WTC11 (cell line): ENCODE measurements around the gene ST8SIA1. TPM values are rescaled to one million over a fixed set of nuclear protein-coding genes. Genes with fewer than 3 reads are reported as not detected.

ENCODE experiments used
- ATAC-seq: fragments of 200-7000 bp; cut with Tn5 transposase; 2 replicates; pipeline ENCODE4 v1.10.0; 2021; ENCODE audit warnings: mild to moderate bottlenecking, moderate library complexity
- CTCF ChIA-PET: fragments of 300-600 bp; sonication (Branson Sonifier 250); formaldehyde crosslinking; loops from one replicate; lab custom pipeline; 2021; ENCODE audit warnings: antibody characterized with exemption; lab: Charles Lee
- POLR2A ChIA-PET: fragments of 350-600 bp; sonication (Branson Sonifier 250); formaldehyde crosslinking; loops from one replicate; lab custom pipeline; 2021; ENCODE audit warnings: antibody characterized with exemption; lab: Charles Lee
- DNase-seq: peaks from one replicate; pipeline ENCODE4 v3.0.0; 2021; ENCODE audit warnings: low spot score
- H3K27ac Mint-ChIP-seq: 2 replicates; pipeline ENCODE4 v1.8.0; 2021; ENCODE audit warnings: mixed read lengths
- H3K27me3 Mint-ChIP-seq: 2 replicates; pipeline ENCODE4 v1.8.0; 2021; ENCODE audit warnings: low read depth, mild to moderate bottlenecking, moderate library complexity, mixed read lengths
- H3K36me3 Mint-ChIP-seq: 2 replicates; pipeline ENCODE4 v1.8.0; 2021; ENCODE audit warnings: mixed read lengths
- H3K4me1 Mint-ChIP-seq: 2 replicates; pipeline ENCODE4 v1.8.0; 2022; ENCODE audit warnings: mixed read lengths
- H3K4me3 Mint-ChIP-seq: 2 replicates; pipeline ENCODE4 v1.8.0; 2021; ENCODE audit warnings: mild to moderate bottlenecking, moderate library complexity, mixed read lengths
- H3K9me3 Mint-ChIP-seq: 2 replicates; pipeline ENCODE4 v1.8.0; 2021; ENCODE audit warnings: mixed read lengths
- ATF3 ChIP-seq: sonication (generic); formaldehyde crosslinking; conservative IDR thresholded peaks from 2 replicates; pipeline ENCODE4 v1.8.1; 2022; ENCODE audit warnings: mild to moderate bottlenecking, missing genetic modification reagents
- CREB1 ChIP-seq: sonication (generic); formaldehyde crosslinking; IDR thresholded peaks from 2 replicates; pipeline ENCODE4 v1.8.0; 2023; ENCODE audit warnings: mild to moderate bottlenecking, missing genetic modification reagents
- CREM ChIP-seq: sonication (generic); formaldehyde crosslinking; IDR thresholded peaks from 2 replicates; pipeline ENCODE4 v1.8.1; 2022; ENCODE audit warnings: mild to moderate bottlenecking, missing genetic modification reagents, moderate library complexity
- ESRRA ChIP-seq: sonication (generic); formaldehyde crosslinking; IDR thresholded peaks from 2 replicates; pipeline ENCODE4 v1.8.1; 2022; ENCODE audit warnings: mild to moderate bottlenecking, missing genetic modification reagents, borderline replicate concordance
- FOXK1 ChIP-seq: sonication (generic); formaldehyde crosslinking; IDR thresholded peaks from 2 replicates; pipeline ENCODE4 v1.8.0; 2022; ENCODE audit warnings: mild to moderate bottlenecking, moderate library complexity, missing genetic modification reagents
- GRHL2 ChIP-seq: fragments of 250-450 bp; sonication (Bioruptor Pico); IDR thresholded peaks from 2 replicates; pipeline ENCODE4 v1.8.0; 2022; ENCODE audit warnings: mild to moderate bottlenecking, moderate library complexity; ENCODE audit not compliant: insufficient replicate concordance, severe bottlenecking
- HMGA2 ChIP-seq: fragments of 250-450 bp; sonication (Bioruptor Pico); IDR thresholded peaks from 2 replicates; pipeline ENCODE4 v1.4.0; 2021; ENCODE audit warnings: mild to moderate bottlenecking, moderate library complexity
- NFE2L1 ChIP-seq: sonication (generic); formaldehyde crosslinking; IDR thresholded peaks from 2 replicates; pipeline ENCODE4 v1.8.1; 2023; ENCODE audit warnings: missing genetic modification reagents
- NR3C1 ChIP-seq: sonication (generic); formaldehyde crosslinking; conservative IDR thresholded peaks from 2 replicates; pipeline ENCODE4 v1.8.1; 2023; ENCODE audit warnings: low read depth, mild to moderate bottlenecking, missing genetic modification reagents
- RELA ChIP-seq: sonication (generic); formaldehyde crosslinking; IDR thresholded peaks from 2 replicates; pipeline ENCODE4 v1.8.1; 2022; ENCODE audit warnings: missing genetic modification reagents, mild to moderate bottlenecking, borderline replicate concordance
- RORB ChIP-seq: fragments of 250-450 bp; sonication (Bioruptor Pico); IDR thresholded peaks from 2 replicates; pipeline ENCODE4 v1.9.0; 2021; ENCODE audit warnings: mild to moderate bottlenecking
- TP53 ChIP-seq: sonication (generic); formaldehyde crosslinking; IDR thresholded peaks from 2 replicates; pipeline ENCODE4 v1.8.1; 2023; ENCODE audit warnings: mild to moderate bottlenecking, missing genetic modification reagents
- ZNF263 ChIP-seq: sonication (generic); formaldehyde crosslinking; IDR thresholded peaks from 2 replicates; pipeline ENCODE4 v1.8.1; 2022; ENCODE audit warnings: low read depth, mild to moderate bottlenecking, moderate library complexity, missing genetic modification reagents
- ZNF416 ChIP-seq: fragments of 250-450 bp; sonication (Bioruptor Pico); IDR thresholded peaks from 2 replicates; pipeline ENCODE4 v1.9.0; 2021; ENCODE audit warnings: mild to moderate bottlenecking, inconsistent platforms
- ZNF512 ChIP-seq: sonication (generic); formaldehyde crosslinking; IDR thresholded peaks from 2 replicates; pipeline ENCODE4 v1.8.1; 2022; ENCODE audit warnings: missing genetic modification reagents, borderline replicate concordance
- total RNA-seq: library from RNA; stranded (reverse); gene quantifications from 3 replicates; pipeline ENCODE4 v1.2.3, GENCODE V29; 2021
- TF ChIP-seq, protein P1 (sequence below): sonication (generic); formaldehyde crosslinking; conservative IDR thresholded peaks from 2 replicates; pipeline ENCODE4 v1.8.1; 2023; ENCODE audit warnings: mild to moderate bottlenecking, low read depth, missing genetic modification reagents, moderate library complexity
- TF ChIP-seq, protein P2 (sequence below): sonication (generic); formaldehyde crosslinking; IDR thresholded peaks from 2 replicates; pipeline ENCODE4 v1.8.0; 2023; ENCODE audit warnings: missing genetic modification reagents, mild to moderate bottlenecking, borderline replicate concordance

The ST8SIA1 gene
- total RNA-seq, 1 experiment from 2014 or later: 2.3 TPM

DNA sequence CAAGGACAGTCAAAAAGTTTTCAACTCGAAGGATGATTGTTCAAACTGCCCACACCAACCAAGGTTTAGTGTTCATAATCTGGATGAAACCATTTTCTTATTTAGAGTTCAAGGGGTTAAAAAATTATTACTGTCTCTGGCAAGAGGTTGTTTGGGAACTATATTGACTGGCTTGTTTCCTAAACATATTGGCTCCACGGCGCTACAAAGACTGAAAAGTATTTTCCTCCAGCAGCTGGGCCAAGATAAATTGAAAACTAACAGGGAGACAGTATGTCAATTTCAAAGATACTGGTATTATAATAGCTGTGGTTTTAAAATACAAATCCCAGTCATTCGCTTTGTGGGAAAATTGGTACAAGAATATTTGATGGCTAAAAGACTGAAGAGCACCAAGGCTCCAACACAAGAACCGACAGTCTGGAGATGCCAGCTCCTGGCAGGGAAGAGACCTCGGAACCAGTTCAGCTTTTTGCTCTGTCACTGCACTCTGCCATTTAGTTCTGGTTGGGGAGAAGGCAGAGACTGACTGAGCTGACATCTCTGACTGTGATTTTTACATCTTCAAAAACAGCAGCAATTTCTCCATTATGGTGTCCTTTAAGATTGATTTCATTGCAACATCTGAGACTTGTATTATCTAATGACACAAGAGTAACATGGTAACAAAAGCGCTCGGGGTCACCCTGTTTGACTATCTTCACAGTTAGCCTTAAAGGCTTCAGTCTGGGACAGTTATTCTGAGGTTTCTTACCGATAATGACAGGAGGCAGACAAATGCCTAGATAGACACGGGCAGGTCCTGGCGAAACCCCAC, 62.0 kb downstream of the ST8SIA1 start:
- Mint-ChIP-seq H3K4me1 (no peaks in the 10 kb centered on the region), H3K27me3 (no peaks in the 10 kb centered on the region), H3K36me3 (no peaks in the 10 kb centered on the region), H3K9me3 (peaks cover 3% of the 10 kb centered on the region; the same call in 1 of the 2 replicates), H3K4me3 (no peak overlapping the region)
- CTCF ChIA-PET: interaction anchor here (0.8 kb wide), 1 partner anchor 63 kb away, joined by 3 read pairs; no protein-coding TSS in a partner anchor
- ATAC-seq: no peak
- DNase-seq: no peak
- TF ChIP-seq ZNF263 (CRISPR knock-in tag) (no peak), ZNF512 (CRISPR knock-in tag) (no peak), ESRRA (no peak), FOXK1 (CRISPR knock-in tag) (no peak), NFE2L1 (CRISPR knock-in tag) (no peak), RORB (CRISPR knock-in tag) (no peak), ATF3 (no peak), CREB1 (CRISPR knock-in tag) (no peak), HMGA2 (CRISPR knock-in tag) (no peak), ZNF416 (no peak), TP53 (CRISPR knock-in tag) (no peak), GRHL2 (no peak), RELA (CRISPR knock-in tag) (no peak), NR3C1 (CRISPR knock-in tag) (no peak)
- TF ChIP-seq, all 79 proteins: peak for 0
- no peak overlapping the region for H3K27ac Mint-ChIP-seq
- POLR2A ChIA-PET: no interaction called here

GRCh38 chr12:22271023-22271422, 63.5 kb downstream of the ST8SIA1 start:
- Mint-ChIP-seq H3K27me3 (no peaks in the 10 kb centered on the region), H3K4me1 (no peaks in the 10 kb centered on the region), H3K36me3 (no peaks in the 10 kb centered on the region), H3K9me3 (peaks cover 3% of the 10 kb centered on the region; the same call in 1 of the 2 replicates), H3K4me3 (no peak overlapping the region), H3K27ac (no peak overlapping the region)
- no peak for DNase-seq
- POLR2A ChIA-PET: interaction anchor here (0.6 kb wide), 1 partner anchor 1356 kb away, joined by 5 read pairs; no protein-coding TSS in a partner anchor
- no peak for ATAC-seq
- TF ChIP-seq, protein P1, sequence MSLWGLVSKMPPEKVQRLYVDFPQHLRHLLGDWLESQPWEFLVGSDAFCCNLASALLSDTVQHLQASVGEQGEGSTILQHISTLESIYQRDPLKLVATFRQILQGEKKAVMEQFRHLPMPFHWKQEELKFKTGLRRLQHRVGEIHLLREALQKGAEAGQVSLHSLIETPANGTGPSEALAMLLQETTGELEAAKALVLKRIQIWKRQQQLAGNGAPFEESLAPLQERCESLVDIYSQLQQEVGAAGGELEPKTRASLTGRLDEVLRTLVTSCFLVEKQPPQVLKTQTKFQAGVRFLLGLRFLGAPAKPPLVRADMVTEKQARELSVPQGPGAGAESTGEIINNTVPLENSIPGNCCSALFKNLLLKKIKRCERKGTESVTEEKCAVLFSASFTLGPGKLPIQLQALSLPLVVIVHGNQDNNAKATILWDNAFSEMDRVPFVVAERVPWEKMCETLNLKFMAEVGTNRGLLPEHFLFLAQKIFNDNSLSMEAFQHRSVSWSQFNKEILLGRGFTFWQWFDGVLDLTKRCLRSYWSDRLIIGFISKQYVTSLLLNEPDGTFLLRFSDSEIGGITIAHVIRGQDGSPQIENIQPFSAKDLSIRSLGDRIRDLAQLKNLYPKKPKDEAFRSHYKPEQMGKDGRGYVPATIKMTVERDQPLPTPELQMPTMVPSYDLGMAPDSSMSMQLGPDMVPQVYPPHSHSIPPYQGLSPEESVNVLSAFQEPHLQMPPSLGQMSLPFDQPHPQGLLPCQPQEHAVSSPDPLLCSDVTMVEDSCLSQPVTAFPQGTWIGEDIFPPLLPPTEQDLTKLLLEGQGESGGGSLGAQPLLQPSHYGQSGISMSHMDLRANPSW: no peak
- TF ChIP-seq CREM (CRISPR knock-in tag) (no peak), GRHL2 (no peak)
- TF ChIP-seq, protein P2, sequence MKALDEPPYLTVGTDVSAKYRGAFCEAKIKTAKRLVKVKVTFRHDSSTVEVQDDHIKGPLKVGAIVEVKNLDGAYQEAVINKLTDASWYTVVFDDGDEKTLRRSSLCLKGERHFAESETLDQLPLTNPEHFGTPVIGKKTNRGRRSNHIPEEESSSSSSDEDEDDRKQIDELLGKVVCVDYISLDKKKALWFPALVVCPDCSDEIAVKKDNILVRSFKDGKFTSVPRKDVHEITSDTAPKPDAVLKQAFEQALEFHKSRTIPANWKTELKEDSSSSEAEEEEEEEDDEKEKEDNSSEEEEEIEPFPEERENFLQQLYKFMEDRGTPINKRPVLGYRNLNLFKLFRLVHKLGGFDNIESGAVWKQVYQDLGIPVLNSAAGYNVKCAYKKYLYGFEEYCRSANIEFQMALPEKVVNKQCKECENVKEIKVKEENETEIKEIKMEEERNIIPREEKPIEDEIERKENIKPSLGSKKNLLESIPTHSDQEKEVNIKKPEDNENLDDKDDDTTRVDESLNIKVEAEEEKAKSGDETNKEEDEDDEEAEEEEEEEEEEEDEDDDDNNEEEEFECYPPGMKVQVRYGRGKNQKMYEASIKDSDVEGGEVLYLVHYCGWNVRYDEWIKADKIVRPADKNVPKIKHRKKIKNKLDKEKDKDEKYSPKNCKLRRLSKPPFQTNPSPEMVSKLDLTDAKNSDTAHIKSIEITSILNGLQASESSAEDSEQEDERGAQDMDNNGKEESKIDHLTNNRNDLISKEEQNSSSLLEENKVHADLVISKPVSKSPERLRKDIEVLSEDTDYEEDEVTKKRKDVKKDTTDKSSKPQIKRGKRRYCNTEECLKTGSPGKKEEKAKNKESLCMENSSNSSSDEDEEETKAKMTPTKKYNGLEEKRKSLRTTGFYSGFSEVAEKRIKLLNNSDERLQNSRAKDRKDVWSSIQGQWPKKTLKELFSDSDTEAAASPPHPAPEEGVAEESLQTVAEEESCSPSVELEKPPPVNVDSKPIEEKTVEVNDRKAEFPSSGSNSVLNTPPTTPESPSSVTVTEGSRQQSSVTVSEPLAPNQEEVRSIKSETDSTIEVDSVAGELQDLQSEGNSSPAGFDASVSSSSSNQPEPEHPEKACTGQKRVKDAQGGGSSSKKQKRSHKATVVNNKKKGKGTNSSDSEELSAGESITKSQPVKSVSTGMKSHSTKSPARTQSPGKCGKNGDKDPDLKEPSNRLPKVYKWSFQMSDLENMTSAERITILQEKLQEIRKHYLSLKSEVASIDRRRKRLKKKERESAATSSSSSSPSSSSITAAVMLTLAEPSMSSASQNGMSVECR: no peak
- CTCF ChIA-PET: no interaction called here
